OCI-LY1 (cell line): Measurements from ENCODE around the gene TTC6.

Source experiments
- CTCF ChIP-seq: fragments of 200-600 bp; sonication (generic), shearing (Covaris generic); IDR thresholded peaks from 2 replicates; pipeline ENCODE4 v1.5.1; 2017; ENCODE audit warnings: mild to moderate bottlenecking, antibody characterized with exemption, low read length, moderate library complexity, mixed read lengths
- EZH2 ChIP-seq: fragments of 200-600 bp; sonication (generic), shearing (Covaris generic); IDR thresholded peaks from 2 replicates; pipeline ENCODE4 v1.8.0; 2017; ENCODE audit warnings: borderline replicate concordance, mixed run types, mild to moderate bottlenecking, antibody characterized with exemption, low read length, moderate library complexity, mixed read lengths

- TF ChIP-seq CTCF (no peak), EZH2 (no peak)
These were observed 22.5 kb downstream of the TTC6 start for GRCh38 chr14:37617864-37618365.
